Measurements from ENCODE around the gene SCN1A.
"Not testable (repeated sequence)": the region's sequence is repeated elsewhere in the genome, so short reads cannot be mapped to it uniquely, and the experiment has no call there.

Gene SCN1A

DNA sequence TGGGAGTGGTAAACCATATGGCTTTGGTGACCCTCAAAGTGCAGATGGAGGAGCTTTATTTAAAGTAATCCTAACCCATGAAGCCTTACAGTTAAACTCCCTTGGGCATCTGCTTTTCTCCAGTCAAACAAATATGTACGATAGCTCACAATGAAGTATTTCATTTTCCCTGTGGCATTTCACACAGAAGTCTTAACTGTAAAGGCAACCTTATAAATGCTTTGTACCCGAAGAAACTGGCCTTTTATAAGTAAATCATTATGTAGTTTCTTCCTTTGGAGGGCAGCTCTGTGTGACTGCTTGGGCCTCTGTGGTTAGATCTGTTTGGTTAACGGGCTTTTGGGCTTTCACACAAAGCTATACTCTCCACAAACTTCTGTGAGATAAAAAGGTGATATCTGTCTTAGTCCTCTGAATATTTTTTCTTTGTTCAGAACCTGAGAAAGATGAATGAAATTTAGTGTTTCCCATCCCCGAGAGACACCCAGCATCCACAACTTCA lies 46.6 kb downstream of the SCN1A start:
- DNase-seq (ENCODE audit: low read depth): no peak

DNA sequence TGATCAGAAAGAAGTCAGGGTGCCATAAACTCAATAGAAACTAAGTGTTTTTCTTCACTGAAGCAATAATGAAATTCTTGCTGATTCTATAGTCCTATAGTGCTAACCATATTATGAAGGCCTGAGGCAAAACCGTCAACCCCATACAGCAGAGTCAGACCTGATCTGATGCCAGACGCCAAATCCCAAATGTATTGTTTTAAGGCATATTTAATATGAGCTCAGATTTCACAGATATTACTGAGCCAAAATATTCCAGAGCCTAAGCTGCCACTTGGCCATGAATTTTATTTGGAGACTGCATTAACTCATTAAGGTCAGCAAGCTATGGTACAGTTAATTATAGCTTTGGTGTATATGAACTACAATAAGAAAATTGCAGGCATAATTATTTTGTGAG lies 53.4 kb downstream of the SCN1A start:
- no peak for DNase-seq (ENCODE audit: low read depth)

DNA sequence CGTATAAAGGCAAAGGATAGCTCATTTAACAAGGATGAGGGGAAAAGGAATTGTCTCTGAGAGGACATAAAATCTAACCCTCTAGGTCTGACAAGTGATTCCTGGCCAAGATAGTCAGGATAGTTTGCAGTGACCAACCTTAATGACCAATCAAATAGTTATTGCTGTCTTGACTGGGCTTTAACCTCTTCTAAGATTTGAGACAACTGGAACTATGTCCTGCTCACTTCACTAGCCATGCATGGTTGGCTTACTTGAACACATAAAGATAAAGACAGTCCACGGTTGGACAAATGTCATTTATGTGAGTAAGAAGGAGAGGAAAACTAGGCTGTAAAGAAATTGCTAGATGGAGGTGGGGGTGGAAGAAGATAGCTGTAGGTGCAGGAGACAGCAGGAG lies 53.8 kb downstream of the SCN1A start:
- no peak for DNase-seq (ENCODE audit: low read depth)

DNA sequence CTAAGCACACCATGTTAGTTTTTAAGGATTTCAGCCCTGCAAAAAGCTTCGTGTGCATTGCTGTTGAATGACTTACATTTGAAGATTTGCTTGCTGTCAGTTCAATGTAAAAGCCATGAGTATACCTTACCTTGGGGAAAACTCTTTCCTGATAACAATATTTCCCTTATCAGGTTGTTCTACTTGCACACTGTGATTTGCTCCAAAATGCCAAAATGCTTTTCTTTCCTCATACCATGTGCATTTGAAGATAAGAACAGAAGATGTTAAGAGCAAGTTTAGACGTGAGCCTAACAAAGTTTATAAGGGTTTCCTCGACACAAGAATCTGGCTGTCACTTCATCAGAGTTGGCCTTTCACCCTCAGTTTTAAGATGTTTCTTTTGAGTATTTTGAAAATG lies 57.6 kb downstream of the SCN1A start:
- no peak for DNase-seq (ENCODE audit: low read depth)

DNA sequence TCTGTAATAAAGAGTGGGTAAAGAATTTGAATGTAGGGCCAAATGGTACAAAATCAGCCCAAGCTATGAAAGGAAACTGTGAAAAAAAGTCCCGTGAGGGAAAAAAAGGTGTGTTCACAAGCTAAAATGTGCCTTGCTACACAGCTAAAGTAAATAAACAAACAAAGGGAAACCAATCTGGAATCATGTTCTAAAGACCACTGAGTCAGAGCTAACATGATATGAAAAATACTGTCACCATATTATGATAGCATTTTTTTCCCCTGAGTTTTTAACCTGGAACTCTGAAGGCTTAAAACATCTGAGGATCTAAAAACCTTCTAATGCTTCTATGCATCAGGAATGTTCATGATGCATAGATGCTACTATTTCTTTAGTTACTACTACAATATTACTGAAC lies 58.8 kb downstream of the SCN1A start:
- no peak for DNase-seq (ENCODE audit: low read depth)

DNA sequence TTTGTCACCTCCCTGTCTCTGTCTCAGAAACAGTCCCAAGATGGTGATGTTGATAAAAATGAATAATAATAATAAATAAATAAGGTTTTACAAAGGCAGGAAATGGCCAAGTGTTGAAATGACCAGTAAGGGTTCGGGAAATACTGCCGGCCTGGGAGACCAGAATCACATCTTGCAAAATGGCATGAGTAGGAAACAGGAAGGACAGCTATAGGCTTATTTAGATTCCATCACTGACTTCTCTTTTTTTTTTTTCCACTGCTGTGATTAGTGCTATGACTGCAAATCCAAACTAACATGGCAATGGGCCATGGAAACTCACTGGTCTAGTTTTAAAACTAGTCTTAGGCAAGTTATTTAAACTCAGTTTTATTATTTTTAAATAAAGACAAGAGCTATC lies 60.6 kb downstream of the SCN1A start:
- no peak for DNase-seq (ENCODE audit: low read depth)

DNA sequence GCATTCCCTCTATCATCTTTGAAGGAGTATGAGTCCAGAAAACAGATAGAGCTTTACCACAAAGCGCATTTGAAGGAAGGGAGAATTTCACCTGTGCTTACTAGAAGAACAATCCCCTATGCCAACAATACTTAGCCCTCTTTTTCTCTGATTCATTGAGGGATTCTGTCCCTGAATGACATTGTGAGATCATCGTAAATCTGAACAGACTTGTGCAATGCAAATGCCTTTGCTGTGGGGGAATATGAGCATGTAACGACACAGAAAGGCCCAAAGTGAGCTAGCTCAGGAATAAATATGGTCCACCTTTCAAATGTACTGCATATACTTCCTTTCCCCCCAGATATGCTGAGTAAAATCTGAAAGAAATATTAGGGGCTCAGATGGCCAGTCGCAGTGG lies 67.6 kb downstream of the SCN1A start:
- DNase-seq (ENCODE audit: low read depth): no peak

DNA sequence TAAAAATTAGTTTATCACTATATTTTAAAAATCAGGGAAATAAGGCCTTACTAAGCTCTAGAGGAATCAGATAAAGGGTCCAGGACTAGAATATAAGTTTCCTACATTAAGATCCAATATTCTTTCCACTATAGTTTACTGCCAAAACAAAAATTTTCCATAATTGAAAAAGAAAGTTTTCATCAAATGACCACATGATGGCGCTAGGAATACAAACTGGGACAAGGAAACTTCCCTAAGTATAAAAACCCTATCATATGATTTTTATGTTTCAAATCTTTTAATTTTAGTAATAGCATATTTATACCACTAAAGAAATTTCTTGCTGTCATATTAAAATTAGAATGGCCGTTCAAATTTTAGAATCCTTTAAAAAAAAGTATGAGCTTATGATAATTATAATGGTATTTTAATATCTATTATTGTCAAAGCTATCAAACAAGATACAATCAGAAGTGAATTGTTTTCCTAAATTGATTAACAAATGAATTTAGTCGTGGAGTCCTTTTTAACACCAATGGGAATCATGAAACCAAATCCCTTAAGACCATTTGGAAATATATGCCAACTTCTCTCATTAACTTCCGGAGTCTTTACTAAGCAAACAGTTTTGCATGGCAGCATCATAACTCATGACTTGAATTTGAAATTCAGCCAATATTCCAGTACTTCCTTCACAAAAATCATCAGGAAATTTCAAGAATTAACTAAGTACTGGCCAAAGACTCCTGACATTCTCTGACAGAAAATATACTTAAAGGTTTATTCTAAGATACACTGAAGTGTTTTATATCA lies 70.3 kb downstream of the SCN1A start:
- DNase-seq (ENCODE audit: low read depth): no peak

DNA sequence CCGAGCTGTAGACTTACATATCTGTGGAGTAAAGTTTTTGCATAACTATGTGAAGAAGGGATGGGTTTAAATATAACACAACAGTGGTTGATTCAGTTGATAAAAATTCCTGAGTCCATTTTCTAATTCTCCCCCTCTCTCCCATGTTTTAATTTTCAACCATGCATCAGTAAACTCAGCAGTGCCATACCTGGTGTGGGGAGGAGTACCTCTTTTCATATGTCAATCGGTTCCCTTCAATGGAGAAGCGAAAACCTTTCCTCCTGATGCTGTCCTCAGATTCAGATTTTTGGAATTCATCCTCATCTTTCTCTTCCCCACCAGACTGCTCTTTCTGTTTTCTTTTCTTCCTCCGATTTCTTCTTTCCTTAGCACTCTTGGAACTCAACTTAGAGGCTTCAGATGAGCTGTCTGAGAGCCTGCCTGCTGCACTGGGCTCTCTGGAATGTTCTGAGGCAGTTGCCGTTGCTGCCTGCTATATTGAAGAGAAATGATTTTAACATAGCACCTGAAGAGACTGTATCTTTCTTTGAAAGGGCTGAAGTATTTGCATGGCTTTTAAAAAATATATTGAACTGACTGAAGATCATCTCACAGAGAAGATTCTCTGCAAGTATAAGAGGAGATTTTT lies 82.9 kb downstream of the SCN1A start:
- DNase-seq (ENCODE audit: low read depth): no peak

DNA sequence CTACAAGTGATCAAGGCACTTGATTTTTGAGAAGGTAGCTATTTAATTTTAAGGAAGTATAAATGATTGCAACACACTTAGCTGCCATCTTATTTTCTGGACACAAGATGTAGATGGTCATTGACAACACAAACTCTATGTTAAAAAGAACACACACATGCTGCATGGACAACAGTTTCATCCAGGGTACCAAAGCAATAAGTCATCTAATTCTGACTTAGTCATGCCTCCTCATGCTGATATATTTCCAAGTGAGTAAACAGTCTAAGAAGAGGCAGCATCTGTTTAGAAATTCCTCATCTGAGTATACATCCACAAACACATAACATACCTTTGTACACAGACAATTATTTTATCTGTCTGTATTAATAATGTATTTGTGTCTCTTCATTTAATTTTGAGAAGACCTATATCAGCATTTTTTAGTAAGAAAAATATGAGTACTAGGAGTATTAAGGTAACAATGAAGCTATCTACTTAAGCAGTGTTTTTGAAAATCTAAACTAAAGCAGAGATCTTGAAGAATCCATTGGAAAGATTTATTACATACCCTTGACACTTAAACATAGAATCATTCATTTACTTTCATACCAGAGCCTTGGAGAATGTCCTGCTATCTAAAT lies 84.9 kb downstream of the SCN1A start:
- no peak for DNase-seq (ENCODE audit: low read depth)

DNA sequence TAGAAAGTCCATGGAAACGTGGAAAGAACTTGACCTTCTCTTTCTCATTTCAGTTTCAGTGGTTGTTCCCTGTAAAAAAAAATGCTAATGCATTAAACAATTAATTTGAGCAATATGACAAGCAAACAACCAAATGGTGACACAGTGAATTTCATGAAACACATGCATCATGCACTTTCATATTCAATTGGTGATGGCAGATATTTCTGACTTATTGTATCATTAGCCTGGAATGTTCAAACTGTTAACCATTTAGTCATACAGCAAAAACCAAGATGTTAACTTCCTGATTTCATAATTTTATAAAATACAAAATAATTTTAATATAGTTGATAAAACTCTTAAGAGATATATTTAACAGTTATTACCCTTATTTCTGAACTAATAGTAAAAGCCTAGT lies 85.5 kb downstream of the SCN1A start:
- DNase-seq (ENCODE audit: low read depth): no peak

DNA sequence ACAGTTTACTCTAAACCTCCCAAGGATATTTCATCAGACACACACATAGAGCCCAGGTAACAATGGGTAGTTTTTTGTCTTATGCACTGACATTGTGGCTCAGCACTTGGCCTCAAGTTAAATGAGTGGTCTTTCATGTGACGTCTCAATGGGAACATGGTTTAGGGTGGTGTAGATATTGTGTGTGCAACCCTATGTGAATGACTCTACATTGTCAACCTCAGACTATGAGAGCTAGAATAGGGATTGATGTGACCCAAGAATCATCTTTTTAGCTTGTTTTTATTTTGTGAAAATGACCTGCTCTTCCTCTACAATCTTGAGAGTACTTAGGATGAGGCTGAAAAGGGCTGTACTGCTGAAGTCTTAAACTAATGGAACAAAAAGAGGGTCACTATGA lies 86.2 kb downstream of the SCN1A start:
- DNase-seq (ENCODE audit: low read depth): no peak

DNA sequence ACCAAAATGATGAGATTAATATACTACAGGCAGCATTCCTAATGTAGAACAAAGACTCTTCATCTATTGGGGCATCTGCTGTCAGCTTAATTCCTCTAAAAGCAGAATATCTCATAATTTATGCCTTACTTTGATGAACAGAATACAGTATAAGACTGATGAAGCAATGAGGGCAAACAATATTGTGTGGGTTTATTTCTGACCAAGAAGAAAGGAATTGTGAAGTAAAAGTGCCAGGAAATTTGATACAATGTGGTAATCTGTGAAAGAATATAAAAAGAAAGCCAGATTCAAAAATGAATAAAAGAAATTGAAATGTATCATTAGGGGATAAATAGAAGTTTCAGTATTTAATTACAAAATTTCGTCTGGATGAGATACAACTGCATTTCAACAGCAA lies 95.5 kb downstream of the SCN1A start:
- no peak for DNase-seq (ENCODE audit: low read depth)

DNA sequence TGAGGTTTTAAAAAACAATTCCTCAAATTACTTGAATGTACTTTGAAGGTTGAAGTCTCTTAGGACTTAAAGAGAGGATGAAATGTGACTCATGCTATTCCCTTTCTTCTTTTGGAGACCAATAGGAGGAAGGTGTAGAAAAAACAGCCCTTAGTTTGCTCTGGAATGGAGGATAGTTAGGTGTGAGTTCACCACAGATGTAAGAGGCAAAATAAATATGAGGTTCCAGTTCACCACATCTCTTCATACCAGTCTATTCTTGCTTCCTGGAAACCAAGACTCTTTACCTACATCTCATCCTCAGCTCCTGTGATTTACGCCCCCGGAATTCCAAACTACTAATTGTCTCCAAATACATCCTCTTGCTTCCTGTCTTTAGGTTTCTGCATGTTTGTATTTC lies 96.8 kb downstream of the SCN1A start:
- no peak for DNase-seq (ENCODE audit: low read depth)

DNA sequence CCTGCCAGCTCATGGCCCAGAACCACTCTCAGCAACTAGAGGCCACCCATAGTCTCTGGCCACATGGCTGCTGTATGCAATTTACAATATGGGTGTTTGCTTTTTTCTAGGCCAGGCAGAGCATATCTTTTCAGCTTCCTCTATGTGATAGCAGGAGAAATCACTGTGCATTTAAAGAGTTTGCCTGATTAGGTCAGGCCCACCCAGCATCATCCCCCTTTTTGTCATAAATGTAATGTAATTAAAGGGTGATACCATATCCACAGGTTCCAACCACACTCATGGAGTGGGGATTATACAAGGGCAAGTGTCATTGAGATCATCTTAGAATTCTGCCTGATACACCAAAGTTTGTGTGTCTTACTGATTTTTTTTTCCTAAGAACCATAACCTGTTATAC lies 102.5 kb downstream of the SCN1A start:
- no peak for DNase-seq (ENCODE audit: low read depth)

DNA sequence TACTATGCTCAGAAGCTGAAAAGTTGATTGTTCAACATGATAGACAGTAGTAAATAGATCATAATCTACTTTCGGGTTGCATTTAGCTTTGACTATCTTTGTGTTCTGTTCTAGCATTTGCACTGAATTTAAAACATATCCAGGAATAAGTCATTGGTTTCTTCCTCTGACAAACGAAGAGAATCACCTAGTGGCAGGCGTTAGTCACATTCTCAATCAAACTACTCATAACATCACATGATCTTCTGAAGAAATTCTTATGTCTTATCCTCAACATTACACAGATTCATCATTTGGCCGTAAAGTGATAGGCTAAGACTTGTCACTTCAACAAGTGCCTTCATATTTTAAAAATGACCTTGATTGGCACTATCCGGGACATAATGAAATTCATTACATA lies 110.6 kb downstream of the SCN1A start:
- no peak for DNase-seq (ENCODE audit: low read depth)

DNA sequence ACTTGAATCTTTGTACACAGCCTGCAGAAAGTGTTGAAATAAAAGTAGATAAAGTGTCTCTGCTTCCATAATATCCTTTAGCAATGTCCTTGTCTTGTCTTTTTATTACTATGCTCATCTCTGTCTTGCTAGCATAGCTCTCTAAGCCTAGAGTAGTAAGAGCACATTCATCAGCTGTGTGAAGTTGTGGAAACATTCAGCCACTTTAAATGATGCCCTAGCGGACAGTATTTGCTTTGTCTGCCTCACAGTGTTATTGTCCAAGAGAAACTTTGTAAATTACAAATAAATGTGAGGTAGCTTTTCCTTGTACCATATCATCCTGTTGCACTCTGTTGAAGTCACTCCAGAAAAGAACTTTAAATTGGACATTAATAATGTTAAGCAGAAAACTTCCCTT lies 113.9 kb downstream of the SCN1A start:
- DNase-seq (ENCODE audit: low read depth): no peak

DNA sequence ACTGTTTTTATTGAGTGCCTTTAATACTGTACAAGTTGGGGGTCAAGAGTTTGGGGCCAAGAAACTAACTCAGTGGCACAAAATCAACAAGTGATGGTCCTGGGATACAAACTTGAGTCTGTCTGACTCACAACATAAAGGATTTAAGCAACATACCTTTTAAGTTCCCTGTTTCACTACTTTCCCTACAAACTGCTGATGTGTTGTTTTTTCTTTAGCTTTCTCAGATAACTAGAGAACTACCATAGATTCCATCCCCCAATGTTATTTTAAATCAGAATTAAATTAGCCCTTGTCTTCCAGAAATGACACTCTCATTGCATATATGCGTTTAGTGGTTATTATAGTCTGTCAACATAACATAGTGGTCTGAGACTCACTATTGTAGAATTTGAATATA lies 116.2 kb downstream of the SCN1A start:
- no peak for DNase-seq (ENCODE audit: low read depth)

DNA sequence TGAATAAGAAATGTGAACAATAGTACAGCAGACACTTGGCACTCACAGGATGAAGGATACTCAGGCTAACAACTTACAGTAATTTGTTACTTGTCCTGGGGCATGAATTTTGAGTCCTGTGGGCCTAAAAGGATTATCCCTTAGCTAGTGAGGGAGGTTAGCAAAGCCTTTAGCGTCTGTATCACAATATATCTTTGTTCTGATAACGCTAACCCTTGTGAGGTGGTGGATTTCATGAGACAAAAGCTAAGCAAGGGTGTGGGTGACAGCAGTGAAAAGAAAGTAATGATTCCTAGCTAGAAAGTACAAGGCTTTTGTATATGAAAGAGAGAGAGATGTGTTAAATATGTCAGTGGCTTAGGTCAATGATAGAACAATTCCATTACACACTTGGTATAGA lies 127.4 kb downstream of the SCN1A start:
- DNase-seq (ENCODE audit: low read depth): no peak

DNA sequence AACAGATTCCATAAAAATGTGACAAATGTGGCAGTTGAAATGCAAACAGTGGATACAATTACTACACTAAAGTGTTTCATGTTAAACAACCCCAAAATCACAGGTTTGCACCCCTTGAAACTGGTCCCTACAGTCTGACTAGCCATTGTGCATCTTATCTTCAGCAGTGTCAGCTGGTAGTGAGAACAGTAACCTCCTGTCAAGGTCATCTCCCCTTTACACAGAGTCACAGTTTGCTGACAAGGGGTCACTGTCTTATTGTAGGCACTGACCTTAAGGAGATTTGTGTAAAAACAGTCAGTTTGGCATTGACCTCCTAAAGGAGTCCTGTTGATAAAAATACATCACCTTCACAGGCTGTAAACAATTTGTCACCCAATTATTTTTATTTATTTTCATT lies 137.0 kb downstream of the SCN1A start:
- no peak for DNase-seq (ENCODE audit: low read depth)

DNA sequence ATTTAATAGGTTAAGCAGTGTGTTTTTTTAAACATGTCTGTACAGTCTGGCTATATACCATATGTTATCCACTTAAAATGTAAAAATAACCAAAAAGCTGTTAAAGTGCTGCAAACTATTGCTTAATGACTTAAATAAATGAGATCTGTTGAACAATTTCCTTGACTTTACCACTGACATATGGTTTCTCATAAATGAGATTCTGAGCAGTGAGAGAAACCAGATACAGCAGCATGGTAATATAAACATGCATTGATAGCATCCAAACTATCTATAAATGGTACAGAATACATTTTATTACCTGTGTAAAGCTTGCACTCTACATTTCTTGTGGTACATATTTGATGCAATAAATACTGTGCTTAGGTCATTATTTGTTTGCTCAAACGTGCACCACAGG lies 138.0 kb downstream of the SCN1A start:
- DNase-seq (ENCODE audit: low read depth): no peak

DNA sequence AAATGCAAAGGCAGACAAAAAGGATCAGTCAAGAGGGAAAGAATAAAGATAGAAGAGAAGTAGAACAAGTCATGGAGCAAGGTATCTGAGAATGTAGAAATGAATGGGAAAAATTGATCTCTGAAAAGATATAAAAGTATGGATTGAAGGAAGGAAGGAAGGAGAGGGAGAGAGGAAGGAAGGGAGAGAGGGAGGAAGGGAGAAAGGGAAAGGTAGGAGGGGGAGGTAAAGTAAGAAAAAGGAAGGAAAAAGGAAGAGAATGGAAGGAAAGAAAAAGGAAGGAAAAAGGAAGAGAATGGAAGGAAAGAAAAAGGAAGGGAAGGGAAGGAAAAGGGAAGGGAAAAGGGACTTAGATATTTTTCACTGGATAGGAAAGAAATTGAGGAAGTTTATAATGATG lies 142.7 kb downstream of the SCN1A start:
- no peak for DNase-seq (ENCODE audit: low read depth)

DNA sequence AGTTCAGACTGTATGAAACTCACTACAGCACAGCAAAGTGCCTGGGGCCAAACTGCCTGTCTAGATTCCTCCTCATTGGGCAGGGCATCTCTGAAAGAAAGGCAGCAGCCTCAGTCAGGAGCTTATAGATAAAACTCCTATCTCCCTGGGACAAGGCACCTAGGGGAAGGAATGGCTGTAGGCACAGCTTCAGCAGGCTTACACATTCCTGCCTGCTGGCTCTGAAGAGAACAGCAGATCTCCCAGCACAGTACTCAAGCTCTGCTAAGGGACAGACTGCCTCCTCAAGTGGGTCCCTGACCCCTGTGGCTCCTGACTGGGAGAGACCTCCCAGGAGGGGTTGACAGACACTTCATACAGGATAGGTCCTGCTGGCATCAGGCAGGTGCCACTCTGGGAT lies 155.7 kb downstream of the SCN1A start:
- not testable (repeated sequence) for DNase-seq (ENCODE audit: low read depth)

Data from T-helper 22 cell (primary cell).